Effector memory CD8-positive, alpha-beta T cell (primary cell): Measurements from ENCODE around the gene KLK2.

ENCODE experiments used
- ATAC-seq: fragments of 150-1000 bp; cut with Tn5 transposase; replicated peaks from 2 replicates; pipeline ENCODE4 v1.10.0; 2021; ENCODE audit warnings: mild to moderate bottlenecking, moderate library complexity
- DNase-seq, 3 experiments: peaks; one replicate each; pipeline ENCODE4 v3.0.0; 2021
- H3K27ac Mint-ChIP-seq, 2 donors: one replicate each; pipeline ENCODE4 v1.8.0; 2022; ENCODE audit warnings: mild to moderate bottlenecking in 2 of 2, mixed read lengths in 2 of 2, moderate library complexity in 2 of 2
- H3K27me3 Mint-ChIP-seq, 2 donors: one replicate each; pipeline ENCODE4 v1.8.0; 2022; ENCODE audit warnings: mixed read lengths in 2 of 2
- H3K36me3 Mint-ChIP-seq: one replicate; pipeline ENCODE4 v1.8.0; 2022; ENCODE audit warnings: mild to moderate bottlenecking, moderate library complexity, mixed read lengths; ENCODE audit not compliant: insufficient read depth
- H3K4me1 Mint-ChIP-seq, 2 donors: one replicate each; pipeline ENCODE4 v1.8.0; 2022; ENCODE audit warnings: low read depth in 2 of 2, mixed read lengths in 2 of 2
- H3K4me3 Mint-ChIP-seq, 2 donors: one replicate each; pipeline ENCODE4 v1.8.0; 2022; ENCODE audit warnings: mild to moderate bottlenecking in 2 of 2, mixed read lengths in 2 of 2, moderate library complexity in 2 of 2
- H3K9me3 Mint-ChIP-seq, 2 donors: one replicate each; pipeline ENCODE4 v1.8.0; 2022; ENCODE audit warnings: mixed read lengths in 2 of 2

The KLK2 gene

DNA sequence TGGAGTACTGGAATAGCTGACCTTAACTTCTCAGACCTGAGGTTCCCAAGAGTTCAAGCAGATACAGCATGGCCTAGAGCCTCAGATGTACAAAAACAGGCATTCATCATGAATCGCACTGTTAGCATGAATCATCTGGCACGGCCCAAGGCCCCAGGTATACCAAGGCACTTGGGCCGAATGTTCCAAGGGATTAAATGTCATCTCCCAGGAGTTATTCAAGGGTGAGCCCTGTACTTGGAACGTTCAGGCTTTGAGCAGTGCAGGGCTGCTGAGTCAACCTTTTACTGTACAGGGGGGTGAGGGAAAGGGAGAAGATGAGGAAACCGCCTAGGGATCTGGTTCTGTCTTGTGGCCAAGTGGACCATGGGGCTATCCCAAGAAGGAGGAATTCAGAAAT, 12.2 kb upstream of the KLK2 start:
- Mint-ChIP-seq H3K36me3 (no peaks in the 10 kb centered on the region), H3K4me1 (no peaks in the 10 kb centered on the region), H3K27ac (no peak overlapping the region), H3K9me3 (no peaks in the 10 kb centered on the region), H3K4me3 (no peak overlapping the region), H3K27me3 (peaks cover 64 to 73% of the 10 kb centered on the region in 2 donors)
- DNase-seq (no peak), ATAC-seq (no peak)

DNA sequence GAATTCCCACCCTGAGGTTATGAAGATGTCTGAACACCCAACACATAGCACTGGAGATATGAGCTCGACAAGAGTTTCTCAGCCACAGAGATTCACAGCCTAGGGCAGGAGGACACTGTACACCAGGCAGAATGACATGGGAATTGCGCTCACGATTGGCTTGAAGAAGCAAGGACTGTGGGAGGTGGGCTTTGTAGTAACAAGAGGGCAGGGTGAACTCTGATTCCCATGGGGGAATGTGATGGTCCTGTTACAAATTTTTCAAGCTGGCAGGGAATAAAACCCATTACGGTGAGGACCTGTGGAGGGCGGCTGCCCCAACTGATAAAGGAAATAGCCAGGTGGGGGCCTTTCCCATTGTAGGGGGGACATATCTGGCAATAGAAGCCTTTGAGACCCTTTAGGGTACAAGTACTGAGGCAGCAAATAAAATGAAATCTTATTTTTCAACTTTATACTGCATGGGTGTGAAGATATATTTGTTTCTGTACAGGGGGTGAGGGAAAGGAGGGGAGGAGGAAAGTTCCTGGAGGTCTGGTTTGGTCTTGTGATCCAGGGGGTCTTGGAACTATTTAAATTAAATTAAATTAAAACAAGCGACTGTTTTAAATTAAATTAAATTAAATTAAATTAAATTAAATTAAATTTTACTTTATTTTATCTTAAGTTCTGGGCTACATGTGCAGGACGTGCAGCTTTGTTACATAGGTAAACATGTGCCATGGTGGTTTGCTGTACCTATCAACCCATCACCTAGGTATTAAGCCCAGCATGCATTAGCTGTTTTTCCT, 11.5 kb upstream of the KLK2 start:
- H3K4me1 Mint-ChIP-seq = no peaks in the 10 kb centered on the region
- no peaks in the 10 kb centered on the region for H3K36me3 Mint-ChIP-seq
- no peak overlapping the region for H3K27ac Mint-ChIP-seq
- H3K9me3 Mint-ChIP-seq = no peaks in the 10 kb centered on the region
- no peak overlapping the region for H3K4me3 Mint-ChIP-seq
- peaks cover 64 to 73% of the 10 kb centered on the region in 2 donors for H3K27me3 Mint-ChIP-seq
- ATAC-seq = no peak
- no peak for DNase-seq

DNA sequence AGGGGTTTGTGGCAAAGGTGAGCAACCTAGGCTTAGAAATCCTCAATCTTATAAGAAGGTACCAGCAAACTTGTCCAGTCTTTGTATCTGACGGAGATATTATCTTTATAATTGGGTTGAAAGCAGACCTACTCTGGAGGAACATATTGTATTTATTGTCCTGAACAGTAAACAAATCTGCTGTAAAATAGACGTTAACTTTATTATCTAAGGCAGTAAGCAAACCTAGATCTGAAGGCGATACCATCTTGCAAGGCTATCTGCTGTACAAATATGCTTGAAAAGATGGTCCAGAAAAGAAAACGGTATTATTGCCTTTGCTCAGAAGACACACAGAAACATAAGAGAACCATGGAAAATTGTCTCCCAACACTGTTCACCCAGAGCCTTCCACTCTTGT, 3.8 kb upstream of the KLK2 start:
- H3K4me3 Mint-ChIP-seq = no peak overlapping the region
- DNase-seq = no peak
- no peaks in the 10 kb centered on the region for H3K4me1 Mint-ChIP-seq
- H3K27ac Mint-ChIP-seq = no peak overlapping the region
- peaks cover 3% of the 10 kb centered on the region for H3K36me3 Mint-ChIP-seq
- H3K27me3 Mint-ChIP-seq = peaks cover 52 to 61% of the 10 kb centered on the region in 2 donors
- no peaks in the 10 kb centered on the region for H3K9me3 Mint-ChIP-seq
- no peak for ATAC-seq

DNA sequence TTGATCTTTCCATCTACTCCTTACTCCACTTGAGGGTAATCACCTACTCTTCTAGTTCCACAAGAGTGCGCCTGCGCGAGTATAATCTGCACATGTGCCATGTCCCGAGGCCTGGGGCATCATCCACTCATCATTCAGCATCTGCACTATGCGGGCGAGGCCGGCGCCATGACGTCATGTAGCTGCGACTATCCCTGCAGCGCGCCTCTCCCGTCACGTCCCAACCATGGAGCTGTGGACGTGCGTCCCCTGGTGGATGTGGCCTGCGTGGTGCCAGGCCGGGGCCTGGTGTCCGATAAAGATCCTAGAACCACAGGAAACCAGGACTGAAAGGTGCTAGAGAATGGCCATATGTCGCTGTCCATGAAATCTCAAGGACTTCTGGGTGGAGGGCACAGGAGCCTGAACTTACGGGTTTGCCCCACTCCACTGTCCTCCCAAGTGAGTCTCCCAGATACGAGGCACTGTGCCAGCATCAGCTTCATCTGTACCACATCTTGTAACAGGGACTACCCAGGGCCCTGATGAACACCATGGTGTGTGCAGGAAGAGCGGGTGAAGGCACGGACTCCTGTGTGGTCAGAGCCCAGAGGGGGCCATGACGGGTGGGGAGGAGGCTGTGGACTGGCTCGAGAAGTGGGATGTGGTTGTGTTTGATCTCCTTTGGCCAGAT, 2.7 kb upstream of the KLK2 start:
- Mint-ChIP-seq H3K9me3 (no peaks in the 10 kb centered on the region), H3K4me1 (no peaks in the 10 kb centered on the region)
- no peak for DNase-seq

DNA sequence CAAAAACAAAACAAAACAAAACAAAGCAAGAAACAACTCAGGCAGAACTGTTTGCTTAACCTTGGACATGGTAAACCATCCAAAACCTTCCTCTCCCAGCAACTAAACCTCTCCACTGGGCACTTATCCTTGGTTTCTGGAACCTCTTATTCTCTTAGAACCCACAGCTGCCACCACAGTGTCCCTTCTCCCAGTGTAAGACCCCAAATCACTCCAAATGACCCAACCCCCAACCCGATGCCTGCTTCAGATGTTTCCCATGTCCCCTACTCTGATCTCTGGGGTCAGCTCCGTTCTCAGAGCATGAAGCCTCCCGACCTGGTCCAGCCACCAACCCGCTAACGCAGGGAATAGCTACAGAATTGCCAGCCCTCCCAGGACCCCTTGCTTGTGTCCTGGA, 972 bp downstream of the KLK2 start:
- Mint-ChIP-seq H3K4me3 (no peak overlapping the region), H3K36me3 (peaks cover 3% of the 10 kb centered on the region), H3K27ac (no peak overlapping the region), H3K9me3 (no peaks in the 10 kb centered on the region), H3K27me3 (peaks cover 26 to 45% of the 10 kb centered on the region in 2 donors), H3K4me1 (no peaks in the 10 kb centered on the region)
- ATAC-seq = no peak
- DNase-seq = no peak

More for the DNA sequence above, 2.7 kb upstream of the KLK2 start:
- Mint-ChIP-seq H3K27ac (no peak overlapping the region), H3K36me3 (peaks cover 3% of the 10 kb centered on the region), H3K4me3 (no peak overlapping the region), H3K27me3 (peaks cover 43 to 61% of the 10 kb centered on the region in 2 donors)
- no peak for ATAC-seq

DNA sequence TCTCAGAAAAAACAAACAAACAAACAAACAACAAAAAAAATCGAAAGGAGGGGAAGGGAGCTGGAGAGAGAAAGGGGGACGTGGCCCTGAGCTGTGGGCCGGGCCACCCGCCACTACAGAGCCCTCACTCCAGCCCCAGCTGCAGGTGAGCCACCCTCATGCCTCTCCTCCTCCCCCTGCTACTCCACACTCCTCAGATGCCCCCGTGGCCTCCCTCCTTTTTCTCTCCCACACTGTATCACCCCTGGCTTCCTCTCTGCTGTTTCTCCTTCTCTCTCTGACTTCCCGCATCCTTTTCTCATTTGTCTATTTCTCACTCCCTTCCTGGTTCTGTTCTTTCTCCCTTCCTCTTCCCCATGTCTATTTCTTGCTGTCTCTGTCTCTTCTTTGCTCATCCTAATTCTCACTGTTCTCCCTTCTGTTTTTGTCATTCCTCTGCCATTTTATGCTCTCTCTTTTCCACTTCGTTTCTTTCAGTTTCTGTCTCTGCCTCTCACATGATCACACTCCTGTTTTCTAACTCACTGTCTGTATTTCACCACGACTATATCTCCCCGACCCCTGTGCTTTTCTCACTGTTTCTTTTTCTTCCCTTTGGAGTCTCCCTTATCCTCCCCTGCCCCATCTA, 2.7 kb downstream of the KLK2 start:
- no peaks in the 10 kb centered on the region for H3K9me3 Mint-ChIP-seq
- H3K27ac Mint-ChIP-seq = no peak overlapping the region
- H3K27me3 Mint-ChIP-seq = peaks cover 39 to 45% of the 10 kb centered on the region in 2 donors
- no peak for DNase-seq
- H3K4me1 Mint-ChIP-seq = no peaks in the 10 kb centered on the region
- peaks cover 3% of the 10 kb centered on the region for H3K36me3 Mint-ChIP-seq
- no peak overlapping the region for H3K4me3 Mint-ChIP-seq
- no peak for ATAC-seq

DNA sequence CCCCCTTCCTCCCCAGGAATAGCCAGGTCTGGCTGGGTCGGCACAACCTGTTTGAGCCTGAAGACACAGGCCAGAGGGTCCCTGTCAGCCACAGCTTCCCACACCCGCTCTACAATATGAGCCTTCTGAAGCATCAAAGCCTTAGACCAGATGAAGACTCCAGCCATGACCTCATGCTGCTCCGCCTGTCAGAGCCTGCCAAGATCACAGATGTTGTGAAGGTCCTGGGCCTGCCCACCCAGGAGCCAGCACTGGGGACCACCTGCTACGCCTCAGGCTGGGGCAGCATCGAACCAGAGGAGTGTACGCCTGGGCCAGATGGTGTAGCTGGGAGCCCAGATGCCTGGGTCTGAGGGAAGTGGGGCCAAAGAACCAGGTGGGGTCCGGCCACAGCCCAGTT, 3.2 kb downstream of the KLK2 start:
- Mint-ChIP-seq H3K27me3 (peaks cover 39 to 45% of the 10 kb centered on the region in 2 donors), H3K4me3 (no peak overlapping the region), H3K4me1 (no peaks in the 10 kb centered on the region), H3K9me3 (no peaks in the 10 kb centered on the region), H3K36me3 (peaks cover 3% of the 10 kb centered on the region), H3K27ac (no peak overlapping the region)
- DNase-seq (no peak), ATAC-seq (no peak)

DNA sequence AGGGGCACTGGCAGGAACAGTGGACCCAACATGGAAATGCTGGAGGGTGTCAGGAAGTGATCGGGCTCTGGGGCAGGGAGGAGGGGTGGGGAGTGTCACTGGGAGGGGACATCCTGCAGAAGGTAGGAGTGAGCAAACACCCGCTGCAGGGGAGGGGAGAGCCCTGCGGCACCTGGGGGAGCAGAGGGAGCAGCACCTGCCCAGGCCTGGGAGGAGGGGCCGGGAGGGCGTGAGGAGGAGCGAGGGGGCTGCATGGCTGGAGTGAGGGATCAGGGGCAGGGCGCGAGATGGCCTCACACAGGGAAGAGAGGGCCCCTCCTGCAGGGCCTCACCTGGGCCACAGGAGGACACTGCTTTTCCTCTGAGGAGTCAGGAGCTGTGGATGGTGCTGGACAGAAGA, 4.1 kb downstream of the KLK2 start:
- H3K36me3 Mint-ChIP-seq = peaks cover 3% of the 10 kb centered on the region
- no peaks in the 10 kb centered on the region for H3K4me1 Mint-ChIP-seq
- DNase-seq = no peak
- H3K9me3 Mint-ChIP-seq = no peaks in the 10 kb centered on the region
- ATAC-seq = no peak
- peaks cover 42 to 46% of the 10 kb centered on the region in 2 donors for H3K27me3 Mint-ChIP-seq
- no peak overlapping the region for H3K4me3 Mint-ChIP-seq
- no peak overlapping the region for H3K27ac Mint-ChIP-seq

DNA sequence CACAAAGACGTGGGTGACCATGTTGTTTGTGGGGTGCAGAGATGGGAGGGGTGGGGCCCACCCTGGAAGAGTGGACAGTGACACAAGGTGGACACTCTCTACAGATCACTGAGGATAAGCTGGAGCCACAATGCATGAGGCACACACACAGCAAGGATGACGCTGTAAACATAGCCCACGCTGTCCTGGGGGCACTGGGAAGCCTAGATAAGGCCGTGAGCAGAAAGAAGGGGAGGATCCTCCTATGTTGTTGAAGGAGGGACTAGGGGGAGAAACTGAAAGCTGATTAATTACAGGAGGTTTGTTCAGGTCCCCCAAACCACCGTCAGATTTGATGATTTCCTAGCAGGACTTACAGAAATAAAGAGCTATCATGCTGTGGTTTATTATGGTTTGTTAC, 5.6 kb downstream of the KLK2 start:
- H3K27me3 Mint-ChIP-seq = peaks cover 51 to 53% of the 10 kb centered on the region in 2 donors
- DNase-seq (no peak), ATAC-seq (no peak)
- H3K9me3 Mint-ChIP-seq = no peaks in the 10 kb centered on the region
- no peak overlapping the region for H3K4me3 Mint-ChIP-seq
- H3K36me3 Mint-ChIP-seq = no peaks in the 10 kb centered on the region
- no peaks in the 10 kb centered on the region for H3K4me1 Mint-ChIP-seq
- no peak overlapping the region for H3K27ac Mint-ChIP-seq

DNA sequence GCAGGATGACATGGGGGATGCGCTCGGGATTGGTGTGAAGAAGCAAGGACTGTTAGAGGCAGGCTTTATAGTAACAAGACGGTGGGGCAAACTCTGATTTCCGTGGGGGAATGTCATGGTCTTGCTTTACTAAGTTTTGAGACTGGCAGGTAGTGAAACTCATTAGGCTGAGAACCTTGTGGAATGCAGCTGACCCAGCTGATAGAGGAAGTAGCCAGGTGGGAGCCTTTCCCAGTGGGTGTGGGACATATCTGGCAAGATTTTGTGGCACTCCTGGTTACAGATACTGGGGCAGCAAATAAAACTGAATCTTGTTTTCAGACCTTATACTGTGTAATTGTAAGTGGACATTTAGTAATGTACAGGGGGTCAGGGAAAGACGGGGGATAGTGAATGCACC, 7.0 kb downstream of the KLK2 start:
- ATAC-seq (no peak), DNase-seq (no peak)
- Mint-ChIP-seq H3K4me1 (no peaks in the 10 kb centered on the region), H3K4me3 (no peak overlapping the region), H3K36me3 (no peaks in the 10 kb centered on the region), H3K27me3 (peaks cover 61 to 62% of the 10 kb centered on the region in 2 donors), H3K9me3 (no peaks in the 10 kb centered on the region), H3K27ac (no peak overlapping the region)

DNA sequence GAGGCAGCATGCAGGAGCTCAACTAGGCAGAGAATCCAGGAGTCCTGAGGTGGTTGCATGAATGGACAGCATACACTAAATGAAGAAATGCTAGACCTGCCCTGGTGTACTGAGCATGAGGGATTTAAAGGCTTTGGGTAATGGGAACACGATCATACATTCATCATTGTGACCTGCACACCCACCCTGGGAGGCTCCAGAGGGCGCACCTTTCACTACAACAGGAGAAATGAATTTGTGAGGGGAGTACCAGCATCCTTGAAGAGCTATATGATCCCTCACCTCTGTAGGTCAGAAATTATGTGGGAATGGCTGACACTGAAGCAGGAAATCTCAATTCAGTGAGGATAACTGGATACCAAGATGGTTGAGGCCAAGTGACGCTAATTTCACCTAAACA, 8.9 kb downstream of the KLK2 start:
- Mint-ChIP-seq H3K27ac (no peak overlapping the region), H3K9me3 (no peaks in the 10 kb centered on the region), H3K4me3 (no peak overlapping the region), H3K27me3 (peaks cover 79 to 82% of the 10 kb centered on the region in 2 donors), H3K4me1 (no peaks in the 10 kb centered on the region), H3K36me3 (no peaks in the 10 kb centered on the region)
- no peak for ATAC-seq
- DNase-seq = no peak

DNA sequence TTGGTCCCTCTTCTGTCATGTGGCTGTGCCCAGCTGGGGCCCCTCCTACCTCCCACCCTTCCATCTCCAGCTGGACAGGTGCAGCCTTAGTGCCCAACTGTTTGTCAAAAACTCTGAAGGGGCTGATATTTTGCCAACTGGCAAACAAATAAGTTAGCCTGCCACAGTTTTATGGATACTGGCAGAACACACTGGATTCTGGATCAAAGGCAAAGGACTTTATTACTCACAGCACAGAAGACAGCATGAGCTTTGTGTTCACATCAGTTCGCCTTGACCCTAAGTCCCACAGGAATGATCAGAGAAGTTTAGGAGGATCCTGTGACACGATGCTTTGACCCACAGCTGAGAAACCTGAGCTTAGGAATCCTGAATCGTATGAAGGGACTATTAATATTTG, 16.4 kb downstream of the KLK2 start:
- ATAC-seq (no peak), DNase-seq (no peak)
- Mint-ChIP-seq H3K4me1 (no peaks in the 10 kb centered on the region), H3K27ac (no peak overlapping the region), H3K4me3 (no peak overlapping the region), H3K9me3 (peaks cover 0 to 1% of the 10 kb centered on the region in 2 donors), H3K36me3 (no peaks in the 10 kb centered on the region), H3K27me3 (peaks cover 54 to 75% of the 10 kb centered on the region in 2 donors)

DNA sequence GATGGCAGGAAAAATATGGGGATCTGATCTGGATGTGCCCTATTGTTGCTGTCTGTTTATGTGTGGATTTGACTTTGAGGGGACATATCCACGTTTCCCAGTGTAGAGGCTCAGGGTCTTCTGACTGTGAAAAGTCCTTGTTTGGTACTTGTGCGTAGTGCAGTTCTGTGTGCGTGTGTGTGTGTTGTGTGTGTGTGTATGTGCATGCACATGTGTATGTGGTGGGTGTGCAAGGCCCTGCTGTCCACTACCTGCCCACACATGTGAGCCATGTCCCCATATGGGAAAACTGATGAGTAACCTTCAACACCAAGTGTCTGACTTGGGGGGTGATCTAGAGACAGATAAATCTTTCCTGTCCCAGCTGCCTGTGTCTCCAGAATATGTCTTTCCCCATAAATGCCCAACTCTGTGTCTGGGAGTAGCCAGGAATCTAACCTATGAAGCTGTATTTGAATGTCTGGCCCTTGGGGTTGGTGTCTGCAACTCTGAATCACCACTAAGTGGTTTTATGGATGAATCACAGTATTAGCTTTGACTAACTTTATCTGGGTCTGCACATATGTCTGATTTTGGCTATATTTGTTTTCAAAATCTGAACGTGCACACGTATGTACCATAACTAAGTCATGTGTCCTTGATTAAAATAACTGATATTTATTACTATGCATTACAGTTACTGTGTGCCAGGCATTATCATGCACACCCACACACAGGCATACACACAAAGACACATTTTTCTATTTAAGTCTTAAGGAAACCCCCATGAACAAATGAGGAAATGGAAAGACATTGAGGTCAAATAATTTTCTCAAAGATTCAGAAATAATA, 17.4 kb downstream of the KLK2 start:
- peaks cover 3 to 9% of the 10 kb centered on the region in 2 donors for H3K9me3 Mint-ChIP-seq
- ATAC-seq (no peak), DNase-seq (no peak)
- H3K27ac Mint-ChIP-seq = no peak overlapping the region
- no peaks in the 10 kb centered on the region for H3K4me1 Mint-ChIP-seq
- H3K4me3 Mint-ChIP-seq = no peak overlapping the region
- peaks cover 50 to 75% of the 10 kb centered on the region in 2 donors for H3K27me3 Mint-ChIP-seq
- no peaks in the 10 kb centered on the region for H3K36me3 Mint-ChIP-seq
